ENCODE data around the gene LRG1. TPM values are rescaled to one million over a fixed set of nuclear protein-coding genes. Genes with fewer than 3 reads are reported as not detected.

The LRG1 gene
- total and polyA plus RNA-seq, 2 of the 13 experiments (the other 11 are each of a cell fraction or from before 2014, with no cell fraction given) = 12.0 to 39.3 TPM

- TF ChIP-seq ZNF292 (CRISPR knock-in tag; IDR thresholded peaks at IDR 0.05; ENCODE audit: borderline replicate concordance, low read depth) = peak; percentile 47; the same call in 1 of the 2 replicates
- peak; percentile 33; the same call in 1 of the 2 replicates for TF ChIP-seq RAD51 (IDR thresholded peaks at IDR 0.05; ENCODE audit: borderline replicate concordance)
- peak; percentile 33; the same call in 1 of the 2 replicates for TF ChIP-seq ZNF773 (CRISPR knock-in tag; IDR thresholded peaks at IDR 0.05; ENCODE audit: borderline replicate concordance)
- no peak for TF ChIP-seq ZNF205 (CRISPR knock-in tag; IDR thresholded peaks at IDR 0.05)
- TF ChIP-seq ARID4A (CRISPR knock-in tag; IDR thresholded peaks at IDR 0.05; ENCODE audit: borderline replicate concordance) = peak; percentile 29; the same call in 1 of the 2 replicates
- TF ChIP-seq YEATS4 (CRISPR knock-in tag; IDR thresholded peaks at IDR 0.05; ENCODE audit: borderline replicate concordance) = 0 out of 2 replicates have a peak, but pooled peaks have one; percentile 26
- TF ChIP-seq HDAC6 (IDR thresholded peaks at IDR 0.05; ENCODE audit: low read depth, low read length) = no peak
- TF ChIP-seq GABPB1 (CRISPR knock-in tag; IDR thresholded peaks at IDR 0.05) = peak; percentile 71; the same call in 1 of the 2 replicates
- no peak for TF ChIP-seq ZNF333 (CRISPR knock-in tag; IDR thresholded peaks at IDR 0.05; ENCODE audit: borderline replicate concordance)
- 0 out of 2 replicates have a peak, but pooled peaks have one; percentile 30 for TF ChIP-seq NFE2L1 (CRISPR knock-in tag; IDR thresholded peaks at IDR 0.05; ENCODE audit: borderline replicate concordance)
- peak; percentile 54; the same call in 1 of the 2 replicates for TF ChIP-seq SALL1 (CRISPR knock-in tag; IDR thresholded peaks at IDR 0.05)
- TF ChIP-seq MED1 (CRISPR knock-in tag; IDR thresholded peaks at IDR 0.05) = peak; percentile 60; the same call in 1 of the 2 replicates
- no peak for TF ChIP-seq ZBTB10 (CRISPR knock-in tag; IDR thresholded peaks at IDR 0.05; ENCODE audit: borderline replicate concordance)
- peak; percentile 40; the same call in 1 of the 2 replicates for TF ChIP-seq PHF8 (CRISPR knock-in tag; IDR thresholded peaks at IDR 0.05)
- TF ChIP-seq PREB (CRISPR knock-in tag; IDR thresholded peaks at IDR 0.05) = no peak
- TF ChIP-seq ZBTB4 (CRISPR knock-in tag; IDR thresholded peaks at IDR 0.05; ENCODE audit: borderline replicate concordance) = peak; percentile 93
Observed at GRCh38 chr19:4518345-4519171, 21.3 kb downstream of the LRG1 start, which contains the start of gene PLIN4 (continued).
